G401.6 (cell line): Measurements from ENCODE around the gene AFG1L.

ENCODE experiments used
- FAIRE-seq: peaks from 2 replicates; lab custom pipeline; 2012; peaks lifted over from hg19 to GRCh38; lab: Jason Lieb, UNC

AFG1L gene

DNA sequence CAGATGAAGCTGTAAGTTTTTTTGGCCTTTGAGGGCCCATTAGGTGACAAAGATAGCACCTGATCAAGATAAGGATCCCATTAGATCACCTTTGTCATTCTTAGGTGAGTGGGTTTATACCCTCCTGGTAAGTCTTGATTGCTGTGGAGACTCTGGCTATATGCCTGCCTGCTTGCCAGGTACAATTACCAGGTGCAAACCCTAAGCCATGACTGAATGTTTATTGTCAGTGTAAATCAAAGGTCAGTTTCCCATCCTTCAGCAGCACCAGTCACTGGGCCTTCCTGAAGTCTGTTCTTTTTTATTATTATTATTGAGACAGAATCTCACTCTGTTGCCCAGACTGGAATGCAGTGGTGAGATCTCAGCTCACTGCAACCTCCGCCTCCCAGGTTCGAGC is 159.5 kb downstream of the AFG1L start:
- FAIRE-seq: no peak

DNA sequence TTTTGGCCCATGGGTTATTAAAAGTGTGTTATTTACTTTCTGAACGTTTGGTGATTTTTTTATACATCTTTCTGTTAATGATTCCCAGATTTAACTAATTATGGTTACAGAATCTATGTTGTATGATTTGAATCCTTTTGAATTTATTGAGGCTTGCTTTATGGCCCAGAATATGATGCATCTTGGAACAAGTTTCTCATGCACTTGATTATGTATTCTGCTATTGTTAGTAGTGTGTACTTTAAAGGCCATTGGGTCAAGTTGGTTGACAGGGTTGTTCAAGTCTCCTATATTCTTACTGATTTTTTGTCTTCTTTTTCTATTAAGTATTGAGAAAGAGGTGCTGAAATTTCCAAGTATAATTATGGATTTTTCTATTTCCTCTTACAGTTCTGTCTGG is 160.8 kb downstream of the AFG1L start:
- FAIRE-seq: no peak

DNA sequence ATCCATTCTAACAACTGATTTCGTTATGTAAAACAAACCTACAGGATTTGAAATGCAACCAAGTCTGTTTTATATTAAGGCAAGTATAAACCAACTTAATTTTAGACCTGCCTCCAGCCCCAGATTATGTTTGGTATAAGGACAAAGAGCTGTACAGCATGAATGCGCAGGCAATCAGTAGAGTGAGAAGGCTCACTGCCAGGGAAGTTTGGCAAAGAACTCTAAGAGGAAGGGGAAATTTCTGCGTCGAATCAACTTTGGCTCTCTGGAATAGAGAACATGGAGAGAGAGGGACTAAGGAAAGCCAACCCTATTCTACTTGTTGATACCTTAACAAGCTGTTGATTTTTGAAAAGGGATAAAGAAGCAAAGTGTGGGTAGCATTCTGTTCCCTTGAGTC is 168.9 kb downstream of the AFG1L start:
- FAIRE-seq: no peak

DNA sequence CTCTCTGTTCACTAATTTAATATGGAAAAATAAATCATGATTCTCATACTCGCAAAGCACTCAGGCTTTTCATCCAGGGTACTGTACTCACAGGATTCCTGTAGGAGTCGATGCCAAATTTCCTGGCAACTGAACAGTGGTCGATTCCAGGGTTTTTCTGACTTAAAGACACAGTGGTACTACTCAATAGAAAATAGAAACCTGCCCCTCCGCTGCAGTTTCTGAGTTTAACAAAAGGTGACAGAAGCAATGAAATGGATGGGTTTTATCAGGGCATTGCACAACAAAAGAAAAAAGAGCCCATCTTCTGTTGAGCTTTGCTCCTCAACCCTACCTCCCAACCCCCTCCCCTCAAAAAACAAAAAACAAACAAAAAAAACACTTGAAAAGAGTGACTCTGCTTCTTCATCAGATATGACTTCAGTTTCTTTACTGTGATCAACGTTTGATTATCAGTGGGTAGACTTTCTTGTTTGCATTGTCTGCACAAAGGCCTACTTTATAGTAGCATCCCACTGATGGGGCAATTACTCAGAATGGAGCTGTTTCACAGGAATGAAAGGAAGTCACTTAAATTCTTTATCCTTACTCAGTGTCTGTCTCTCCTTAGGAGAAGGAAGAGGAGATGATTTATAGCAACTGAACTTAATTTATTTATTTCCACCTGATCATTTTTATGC is 169.7 kb downstream of the AFG1L start:
- no peak for FAIRE-seq

DNA sequence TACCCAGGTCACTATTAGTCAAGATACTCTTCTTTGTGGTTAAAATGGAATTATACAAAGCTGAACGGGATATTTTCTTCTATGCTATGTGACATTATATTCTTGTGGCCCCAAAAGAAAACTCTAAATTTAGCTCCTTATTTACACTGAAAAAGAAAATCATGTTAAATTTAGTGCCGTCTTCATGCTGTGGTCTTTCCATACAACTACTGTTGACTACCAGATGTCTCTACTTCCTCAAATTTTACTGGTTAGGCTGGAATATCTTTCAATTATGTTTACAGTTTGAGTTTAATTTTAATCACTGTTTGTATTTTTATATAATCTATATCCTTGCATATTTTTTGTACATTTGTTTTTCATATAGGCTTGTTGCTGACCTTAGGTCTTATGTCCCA is 170.2 kb downstream of the AFG1L start:
- no peak for FAIRE-seq

DNA sequence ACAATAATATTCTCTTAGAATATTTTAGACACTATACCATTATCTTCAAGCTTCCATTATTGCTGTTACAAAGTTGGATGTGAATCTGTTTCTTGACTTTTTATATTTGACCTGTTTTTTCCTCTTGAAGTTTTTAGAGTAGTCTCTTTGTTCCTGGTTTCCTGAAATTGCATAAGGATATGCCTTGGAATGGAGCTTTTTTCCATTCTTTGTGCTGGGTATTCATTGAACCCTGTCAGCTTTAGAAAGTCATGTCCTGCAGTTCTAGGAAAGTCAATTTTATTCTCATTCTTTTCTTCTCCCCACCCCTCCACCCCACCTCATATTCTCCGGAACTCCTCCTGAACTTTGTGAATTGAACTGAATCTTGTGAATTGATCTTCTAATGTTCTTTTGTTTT is 173.5 kb downstream of the AFG1L start:
- no peak for FAIRE-seq

DNA sequence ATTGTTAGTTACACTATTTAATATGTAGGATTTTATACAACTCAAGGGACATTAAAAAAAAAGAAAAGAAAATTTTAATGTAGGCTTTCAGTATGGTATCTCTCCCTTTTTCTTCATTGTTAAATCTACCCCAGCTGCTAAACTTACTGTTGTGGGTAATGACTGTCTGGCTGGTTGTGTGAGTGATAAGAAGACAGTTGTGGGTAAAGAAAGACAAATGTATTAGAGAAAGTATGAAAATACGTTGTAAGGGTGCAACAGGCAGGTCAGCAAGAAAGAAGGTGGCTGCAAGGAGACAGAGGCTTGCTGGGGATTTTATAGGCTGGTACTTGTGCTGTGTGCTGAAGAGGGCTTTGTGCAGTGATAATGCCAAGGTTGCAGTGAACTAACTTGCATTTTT is 174.5 kb downstream of the AFG1L start:
- no peak for FAIRE-seq

DNA sequence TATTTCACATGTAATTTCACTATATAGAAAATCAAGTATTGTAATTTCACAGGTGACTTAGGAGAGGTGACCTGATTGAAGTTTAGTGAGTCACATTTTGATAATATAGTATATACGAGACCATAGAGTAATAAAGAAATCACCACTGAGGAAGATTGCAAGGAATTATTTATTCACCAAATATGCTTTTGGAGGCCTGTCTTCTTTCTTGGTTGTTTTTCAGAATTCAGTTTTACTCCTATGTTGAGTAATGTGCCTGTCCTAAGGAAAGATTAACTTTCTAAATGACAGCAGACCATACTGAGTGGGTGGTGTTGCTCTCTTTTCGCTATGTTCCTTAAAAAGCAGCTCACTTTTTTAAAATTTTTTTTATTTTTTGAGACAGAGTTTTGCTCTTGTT is 178.3 kb downstream of the AFG1L start:
- no peak for FAIRE-seq

DNA sequence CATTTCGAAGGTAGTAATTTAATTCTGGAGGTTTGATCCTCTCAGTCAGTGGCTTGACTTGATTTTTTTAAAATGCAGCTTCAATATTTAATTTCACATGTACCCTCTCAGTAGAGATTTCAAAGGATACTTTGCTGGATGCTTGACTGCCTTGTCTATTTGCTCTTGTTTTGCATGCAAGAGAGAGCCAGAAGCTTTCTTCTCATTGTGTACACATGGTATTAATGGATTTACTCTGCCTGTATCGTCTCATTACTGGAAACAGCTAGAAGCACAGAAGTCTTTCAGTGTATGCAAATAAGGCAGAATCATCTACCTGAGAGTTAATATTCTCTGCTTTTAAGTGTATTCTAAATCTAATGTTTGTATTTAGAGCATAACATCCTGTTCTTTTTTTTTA is 181.5 kb downstream of the AFG1L start:
- no peak for FAIRE-seq

DNA sequence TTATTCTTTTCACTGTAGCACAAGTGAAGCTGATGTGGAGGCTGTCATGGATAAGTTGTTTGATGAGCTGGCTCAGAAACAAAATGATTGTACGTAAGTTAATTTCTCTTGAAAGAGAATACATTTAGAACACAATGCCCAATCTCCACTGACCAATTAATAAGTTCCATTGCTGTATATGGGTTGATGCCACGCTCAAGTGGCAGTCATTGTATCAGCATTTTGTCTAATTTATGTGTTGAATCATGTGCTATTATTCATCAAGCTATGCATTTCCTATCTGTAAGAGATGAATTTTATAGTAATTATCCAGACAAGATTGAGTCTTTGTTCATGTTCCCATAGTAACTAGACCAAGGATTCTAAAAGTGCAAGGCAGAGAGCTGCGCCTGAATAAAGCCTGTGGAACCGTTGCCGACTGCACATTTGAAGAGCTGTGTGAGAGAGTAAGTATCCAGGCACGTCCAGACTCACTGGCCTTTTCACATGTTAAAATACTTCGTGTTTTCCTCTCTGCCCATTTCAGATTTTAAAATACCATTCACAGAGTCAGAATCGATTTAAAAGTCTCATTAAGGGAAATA is 182.1 kb downstream of the AFG1L start:
- no peak for FAIRE-seq

DNA sequence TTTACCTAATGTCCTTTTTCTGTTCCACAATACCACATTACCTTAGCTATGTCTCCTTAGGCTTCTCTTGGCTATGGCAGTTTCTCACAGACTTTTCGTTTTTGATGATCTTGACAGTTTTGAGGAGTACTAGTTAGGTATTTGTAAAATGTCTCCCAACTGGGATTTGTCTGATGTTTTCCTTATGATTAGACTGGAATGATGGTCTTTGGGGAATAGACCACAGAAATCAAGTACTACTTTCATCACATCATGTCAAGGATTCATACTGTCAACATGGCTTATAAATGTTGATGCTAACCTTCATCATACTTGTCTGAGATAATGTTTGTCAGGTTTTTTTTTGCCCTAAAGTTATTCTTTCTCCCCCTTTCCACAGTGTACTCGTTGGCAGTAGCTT is 187.7 kb downstream of the AFG1L start:
- no peak for FAIRE-seq

DNA sequence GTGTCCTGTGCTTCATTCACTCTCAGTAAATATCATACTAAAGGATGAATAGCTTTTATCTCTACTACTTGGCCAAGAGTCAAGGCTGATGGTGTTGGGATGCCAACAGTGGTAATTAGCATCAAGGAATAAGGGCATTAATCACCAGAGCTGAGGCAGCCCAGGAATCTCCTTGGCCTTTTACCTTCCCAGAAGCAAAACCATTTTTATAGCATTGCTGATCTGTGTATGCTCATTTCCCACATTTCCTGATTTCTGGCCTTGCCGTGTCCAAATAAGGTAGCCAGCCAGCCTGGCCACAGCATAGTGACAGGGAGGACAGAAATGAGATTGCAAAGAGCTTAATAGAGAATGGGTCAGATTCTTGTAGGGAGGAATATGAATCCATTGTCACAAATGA is 189.2 kb downstream of the AFG1L start:
- no peak for FAIRE-seq

DNA sequence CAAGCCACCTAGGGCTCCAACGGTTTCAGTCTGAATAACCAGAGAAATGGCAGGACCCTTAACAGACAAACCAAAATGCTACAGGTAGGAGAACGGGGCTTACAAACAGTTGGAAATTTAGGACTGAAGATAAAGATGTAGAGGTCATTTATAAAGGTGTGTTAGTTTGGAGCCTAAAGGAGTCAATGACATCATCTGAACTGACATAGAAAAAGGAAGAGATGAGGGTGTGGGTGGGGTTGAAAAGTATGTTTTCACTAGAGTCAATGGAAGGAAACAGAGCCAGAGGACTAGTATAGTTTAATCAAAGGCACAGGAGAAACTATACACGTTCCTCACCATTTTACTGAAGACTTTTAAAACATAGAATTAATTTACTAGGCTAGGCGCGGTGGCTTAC is 194.8 kb downstream of the AFG1L start:
- no peak for FAIRE-seq

DNA sequence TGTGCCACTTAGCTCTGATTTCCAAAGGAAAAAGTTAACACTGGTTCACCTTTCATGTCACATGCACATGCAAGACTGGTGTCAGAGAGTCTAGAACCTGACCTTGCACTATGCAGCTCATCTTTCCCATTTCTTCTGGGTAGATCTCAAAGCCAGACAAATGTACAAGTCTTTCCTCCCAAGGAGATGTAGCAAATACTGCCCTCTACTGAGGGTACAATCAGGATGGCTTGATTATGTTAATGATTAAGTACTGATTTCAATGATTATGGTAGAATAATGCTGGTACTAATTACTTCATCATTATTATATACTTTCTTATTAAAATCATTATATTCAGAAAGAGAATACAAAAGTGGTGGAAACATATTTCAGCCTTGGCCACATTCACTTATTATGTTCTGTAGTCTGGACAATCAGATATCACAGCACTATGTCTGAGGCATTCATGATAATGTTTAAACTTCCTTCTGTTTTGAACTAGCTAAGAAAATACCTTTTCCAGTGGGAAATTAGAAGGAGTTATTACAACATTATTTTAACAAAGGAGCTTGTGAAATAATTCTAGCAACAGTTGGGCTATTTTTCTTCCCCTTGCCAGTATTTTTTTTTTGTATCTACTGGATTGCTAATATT is 197.4 kb downstream of the AFG1L start:
- peak; percentile 95 for FAIRE-seq

DNA sequence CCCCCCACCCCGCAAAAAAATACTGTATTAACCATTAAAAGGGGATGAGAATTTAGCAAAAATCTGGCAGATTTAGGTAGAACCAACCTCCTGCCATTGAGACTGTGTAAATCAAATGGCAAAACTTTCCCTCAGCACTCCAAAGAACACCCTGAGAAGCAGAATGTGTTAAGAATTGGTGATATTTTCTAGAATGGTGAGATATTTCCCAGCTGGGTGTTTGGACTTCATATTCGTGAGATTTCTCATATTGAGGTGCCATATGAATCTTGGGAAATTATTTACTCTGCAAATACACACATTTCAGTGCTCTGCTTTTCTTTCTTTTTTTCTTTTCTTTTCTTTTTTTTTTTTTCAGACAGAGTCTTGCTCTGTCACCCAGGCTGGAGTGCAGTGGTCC is 199.6 kb downstream of the AFG1L start:
- FAIRE-seq: no peak

DNA sequence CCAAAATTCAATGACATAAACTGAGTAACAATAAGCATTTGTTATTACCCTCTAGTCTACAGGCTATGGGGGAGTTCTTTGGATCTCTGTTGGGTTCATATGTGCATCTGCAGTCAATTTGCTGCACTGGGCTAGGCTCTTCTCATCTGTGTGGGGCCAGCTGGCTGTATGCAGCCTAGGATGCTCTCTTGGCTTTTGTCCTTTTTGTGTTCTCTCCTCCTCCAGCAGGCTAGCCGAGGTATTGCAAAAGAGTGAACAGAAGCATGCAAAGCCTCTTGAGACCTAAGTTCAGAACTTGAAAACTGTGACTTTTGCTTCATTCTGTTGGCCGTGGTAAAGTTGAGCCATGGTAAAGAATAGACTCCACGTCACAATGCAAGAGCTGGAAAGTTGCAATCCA is 203.0 kb downstream of the AFG1L start:
- peak; percentile 21 for FAIRE-seq

DNA sequence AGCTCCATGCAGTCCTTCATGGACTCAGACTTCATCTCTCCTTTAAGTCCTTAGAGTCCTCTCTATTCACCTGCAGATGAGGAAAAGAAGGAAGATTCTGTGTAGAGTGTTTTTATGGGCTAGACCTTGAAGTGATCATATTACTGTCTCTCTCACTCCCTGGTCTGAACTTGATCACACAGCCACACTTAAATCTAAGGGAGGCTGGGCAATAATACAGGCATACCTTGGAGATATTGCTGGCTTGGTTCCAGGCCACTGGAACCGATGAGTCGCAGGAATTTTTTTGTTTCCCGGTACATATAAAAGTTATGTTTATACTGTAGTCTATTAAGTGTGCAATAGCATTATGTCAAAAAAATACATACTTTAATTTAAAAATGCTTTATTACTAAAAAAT is 206.7 kb downstream of the AFG1L start:
- FAIRE-seq: no peak

DNA sequence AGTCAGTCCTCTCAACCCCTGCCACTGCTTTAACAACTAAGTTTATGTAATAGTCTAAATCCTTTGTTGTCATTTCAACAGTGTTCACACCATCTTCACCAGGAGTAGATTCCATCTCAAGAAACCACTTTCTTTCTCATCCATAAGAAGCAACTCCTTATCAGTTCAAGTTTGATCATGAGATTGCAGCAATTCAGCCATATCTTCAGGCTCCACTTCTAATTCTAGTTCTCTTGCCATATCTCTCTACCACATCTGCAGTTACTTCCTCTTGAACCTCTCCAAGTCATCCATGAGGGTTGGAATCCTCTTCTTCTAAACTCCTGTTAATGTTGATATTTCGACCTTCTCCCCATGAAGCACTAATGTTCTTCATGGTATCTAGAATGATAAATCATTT is 208.0 kb downstream of the AFG1L start:
- no peak for FAIRE-seq

DNA sequence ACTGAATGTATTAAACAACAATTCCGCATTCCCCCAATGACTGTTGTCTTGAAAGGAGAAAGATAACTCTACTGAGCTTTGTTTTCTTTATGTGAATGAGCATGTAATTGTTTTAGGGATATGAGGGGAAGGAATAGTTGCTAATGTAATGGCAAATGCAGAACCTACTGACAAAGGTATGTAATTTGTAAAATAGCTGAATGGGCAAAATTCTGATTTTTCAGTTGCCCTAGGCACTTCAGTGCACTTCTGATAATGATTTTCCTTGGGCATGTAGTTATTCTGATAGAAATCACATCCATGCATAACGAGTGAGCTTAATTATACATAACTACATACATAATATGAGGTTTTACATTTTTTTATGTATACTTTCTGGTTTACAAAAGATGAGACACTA is 212.5 kb downstream of the AFG1L start:
- no peak for FAIRE-seq

DNA sequence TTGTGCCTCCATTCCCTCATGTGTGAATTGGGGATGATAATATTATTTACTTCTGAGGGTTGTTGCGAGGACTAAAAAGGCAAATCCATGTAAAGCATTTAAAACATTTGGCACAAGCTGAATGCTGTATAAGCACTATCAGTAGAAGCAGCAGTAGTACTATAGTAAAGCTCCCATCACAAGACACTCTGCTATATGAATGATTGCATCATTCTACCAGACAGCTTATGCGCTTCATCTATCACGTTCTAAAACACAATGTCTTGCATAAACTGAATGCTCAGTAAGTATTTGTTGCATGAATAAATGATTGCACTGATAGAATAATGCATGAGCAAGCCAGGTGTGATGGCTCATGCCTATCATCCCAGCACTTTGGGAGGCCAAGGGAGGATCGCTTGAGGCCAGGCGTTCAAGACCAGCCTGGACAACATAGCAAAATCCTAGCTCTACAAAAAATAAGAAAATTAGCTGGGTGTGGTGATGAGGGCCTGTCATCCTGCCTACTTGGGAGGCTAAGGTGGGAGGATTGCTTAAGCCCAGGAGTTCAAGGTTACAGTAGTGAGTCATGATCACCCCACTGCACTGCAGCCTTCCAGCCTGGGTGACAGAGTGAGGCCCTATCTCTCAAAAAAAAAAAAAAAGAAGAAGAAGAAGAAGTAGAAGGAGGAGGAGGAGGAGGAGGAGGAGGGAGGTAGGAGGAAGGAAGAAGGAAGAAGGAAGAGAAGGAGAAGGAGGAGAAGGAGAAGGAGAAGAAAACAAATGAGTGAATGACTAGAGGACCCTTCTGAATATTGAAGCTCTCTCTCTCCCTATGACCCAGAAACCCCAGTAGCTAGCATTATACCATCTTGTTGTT is 215.8 kb downstream of the AFG1L start:
- FAIRE-seq: no peak

DNA sequence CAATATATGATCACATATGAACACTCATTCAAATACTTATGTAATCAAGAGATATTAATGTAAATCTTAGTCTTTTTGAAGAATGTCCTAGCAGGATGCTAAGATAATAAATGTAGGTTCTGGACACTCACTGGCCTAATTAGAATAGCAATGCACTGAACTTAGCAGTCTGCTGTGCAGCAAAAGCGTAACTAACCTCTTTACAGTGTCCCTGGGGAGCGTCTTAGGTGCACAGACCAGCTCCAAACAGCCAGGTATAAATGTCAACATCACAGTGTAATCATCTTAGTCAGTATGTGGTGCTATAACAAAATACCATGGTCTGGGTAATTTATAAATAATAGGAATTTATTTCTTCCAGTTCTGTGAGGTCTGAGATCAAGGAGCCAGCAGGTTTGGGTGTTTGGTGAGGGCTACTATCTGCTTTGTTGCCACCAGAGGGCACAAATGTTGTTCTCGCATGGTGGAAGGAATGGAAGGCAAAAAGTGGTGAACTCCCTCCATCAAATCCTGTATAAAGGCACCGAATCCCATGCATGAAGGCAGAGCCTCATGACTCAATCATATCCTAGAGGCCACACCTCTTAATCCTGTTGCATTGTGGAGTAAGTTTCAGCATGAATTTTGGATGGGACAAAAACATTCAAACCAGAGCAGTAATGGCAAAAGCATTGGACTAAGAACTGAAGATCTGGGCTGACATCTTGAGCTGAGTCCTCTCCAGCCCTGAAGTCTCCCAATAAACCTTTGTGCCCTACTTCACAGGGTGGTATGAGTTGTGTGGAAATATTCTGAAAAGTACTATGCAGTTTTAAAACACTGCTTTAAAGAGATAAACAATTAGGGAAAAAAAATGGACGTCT is 224.1 kb downstream of the AFG1L start:
- FAIRE-seq: peak; percentile 87

DNA sequence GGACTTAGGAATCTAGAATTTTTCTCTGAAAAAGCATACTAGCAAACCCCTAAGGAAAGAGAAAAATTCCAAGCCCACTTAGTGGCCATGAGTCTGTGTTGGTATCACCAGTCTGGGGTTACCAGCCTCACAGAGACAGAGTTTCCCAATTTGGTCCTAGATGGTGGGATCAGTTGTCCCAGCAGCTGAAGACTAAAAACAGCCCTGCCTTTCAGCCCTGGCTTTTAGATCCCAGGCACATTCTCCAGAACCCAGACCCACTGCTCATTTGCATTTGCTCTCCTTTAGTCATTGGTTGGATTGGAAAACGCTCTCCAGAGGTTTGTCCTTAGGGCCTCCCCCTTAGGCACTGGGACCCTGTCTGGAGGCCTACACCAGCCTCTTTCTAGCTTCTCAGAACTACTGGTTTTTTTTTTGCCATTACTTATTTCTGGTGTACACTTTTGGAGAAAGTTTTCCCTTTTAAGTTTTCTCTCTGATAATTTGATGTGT is 226.8 kb downstream of the AFG1L start:
- no peak for FAIRE-seq
